ENCODE measurements around the gene EIF2B2.

GRCh38 chr14:75044752-75045151 lies 42.0 kb downstream of the EIF2B2 start:
- TF ChIP-seq POLR2A (IDR thresholded peaks at IDR 0.05): no peak
- no peak for TF ChIP-seq CTCF (IDR thresholded peaks at IDR 0.05)

All from adrenal gland (tissue), 5 donors.